Skeletal muscle tissue (tissue), 4 donors: ENCODE data around the gene DCXR. TPM values are rescaled to one million over a fixed set of nuclear protein-coding genes. Genes with fewer than 3 reads are reported as not detected.
A peak's percentile ranks its signal among the peaks of the same experiment; 100 is the strongest.

Experiments used
- H3K27ac ChIP-seq: one replicate; pipeline ENCODE4 v1.7.0; 2013; ENCODE audit warnings: mild to moderate bottlenecking, low read depth, low read length, inconsistent platforms
- H3K27me3 ChIP-seq, 3 donors: one replicate each; pipeline ENCODE4 v1.7.0; 2013; ENCODE audit warnings: low read length in 3 of 3; ENCODE audit not compliant: control insufficient read depth in 3 of 3, insufficient read depth in 3 of 3
- H3K36me3 ChIP-seq, 3 donors: one replicate each; pipeline ENCODE4 v1.7.0; 2013; ENCODE audit warnings: low read length in 3 of 3; ENCODE audit not compliant: control insufficient read depth in 3 of 3, insufficient read depth in 3 of 3
- H3K4me1 ChIP-seq, 3 donors: one replicate each; pipeline ENCODE4 v1.7.0; 2013; ENCODE audit warnings: low read length in 3 of 3, mild to moderate bottlenecking in 3 of 3; ENCODE audit not compliant: control insufficient read depth in 3 of 3, insufficient read depth in 3 of 3
- H3K4me3 ChIP-seq, 3 donors: one replicate each; pipeline ENCODE4 v1.7.0; 2013; ENCODE audit warnings: low read length in 3 of 3
- H3K9ac ChIP-seq, 3 donors: one replicate each; pipeline ENCODE4 v1.7.0; 2013; ENCODE audit warnings: low read length in 3 of 3, mild to moderate bottlenecking in 3 of 3, moderate library complexity in 2 of 3, low read depth in 1 of 3
- H3K9me3 ChIP-seq, 3 donors: one replicate each; pipeline ENCODE4 v1.7.0; 2013; ENCODE audit warnings: low read length in 3 of 3; ENCODE audit not compliant: control insufficient read depth in 3 of 3
- total RNA-seq: library from RNA; depleted of rRNA; stranded (reverse); fragments of >200 nt; gene quantifications from one replicate; pipeline ENCODE4 v1.2.3, GENCODE V29; 2014
- donor health status: Osteomylitis.

DCXR gene
- 20.4 TPM for total RNA-seq

DNA sequence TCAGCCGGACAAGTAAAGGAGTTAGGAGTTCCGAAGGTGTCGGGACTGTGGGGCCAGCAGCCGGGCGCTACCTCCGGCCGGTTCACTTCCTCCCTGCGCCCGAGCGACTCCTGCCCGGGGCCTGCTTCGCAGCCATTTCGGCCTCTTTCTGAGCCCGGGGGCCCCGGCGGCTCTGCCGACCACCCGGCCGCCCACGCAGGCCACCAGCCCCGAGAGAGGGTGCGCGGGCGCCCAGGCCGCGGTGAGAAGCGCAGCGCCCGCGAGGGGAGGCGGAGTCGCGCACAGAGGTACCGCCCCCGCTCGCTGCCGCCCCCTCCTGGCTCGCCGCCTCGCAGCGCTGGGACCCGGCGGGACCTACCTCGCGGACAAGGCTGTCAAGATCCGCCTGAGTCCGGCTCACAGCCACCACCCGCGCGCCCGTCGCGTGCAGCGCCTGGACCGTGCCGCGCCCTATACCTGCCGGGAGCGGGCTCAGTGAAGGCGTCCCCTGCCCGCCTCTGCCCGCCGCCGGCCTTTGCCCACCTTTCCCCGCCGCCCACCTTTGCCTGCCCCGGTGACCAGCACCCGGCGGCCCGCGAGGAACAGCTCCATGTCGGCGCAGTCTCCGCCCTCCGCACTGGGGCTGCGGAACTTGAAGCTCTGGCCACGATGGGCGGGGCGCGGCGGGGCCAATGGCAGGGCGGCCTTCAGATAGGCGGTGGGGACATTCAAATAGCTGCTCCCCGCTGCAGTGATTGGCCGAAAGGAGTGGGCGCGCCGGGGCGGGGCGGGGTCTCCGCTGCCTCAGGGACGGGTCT is at the start of gene DCXR:
Gene DCXR, minus strand, starts transcription at position 606 of the 797 bp plus-strand sequence. Its CDS starts 15 bp downstream, at position 591.
- H3K9ac ChIP-seq: peak within 1 kb of the TSS; percentile 73 to 93 (median 92)
- no peaks in the 10 kb centered on the region for H3K9me3 ChIP-seq
- peaks cover 0 to 8% (median 7%) of the 10 kb centered on the region in 3 donors for H3K36me3 ChIP-seq

DNA sequence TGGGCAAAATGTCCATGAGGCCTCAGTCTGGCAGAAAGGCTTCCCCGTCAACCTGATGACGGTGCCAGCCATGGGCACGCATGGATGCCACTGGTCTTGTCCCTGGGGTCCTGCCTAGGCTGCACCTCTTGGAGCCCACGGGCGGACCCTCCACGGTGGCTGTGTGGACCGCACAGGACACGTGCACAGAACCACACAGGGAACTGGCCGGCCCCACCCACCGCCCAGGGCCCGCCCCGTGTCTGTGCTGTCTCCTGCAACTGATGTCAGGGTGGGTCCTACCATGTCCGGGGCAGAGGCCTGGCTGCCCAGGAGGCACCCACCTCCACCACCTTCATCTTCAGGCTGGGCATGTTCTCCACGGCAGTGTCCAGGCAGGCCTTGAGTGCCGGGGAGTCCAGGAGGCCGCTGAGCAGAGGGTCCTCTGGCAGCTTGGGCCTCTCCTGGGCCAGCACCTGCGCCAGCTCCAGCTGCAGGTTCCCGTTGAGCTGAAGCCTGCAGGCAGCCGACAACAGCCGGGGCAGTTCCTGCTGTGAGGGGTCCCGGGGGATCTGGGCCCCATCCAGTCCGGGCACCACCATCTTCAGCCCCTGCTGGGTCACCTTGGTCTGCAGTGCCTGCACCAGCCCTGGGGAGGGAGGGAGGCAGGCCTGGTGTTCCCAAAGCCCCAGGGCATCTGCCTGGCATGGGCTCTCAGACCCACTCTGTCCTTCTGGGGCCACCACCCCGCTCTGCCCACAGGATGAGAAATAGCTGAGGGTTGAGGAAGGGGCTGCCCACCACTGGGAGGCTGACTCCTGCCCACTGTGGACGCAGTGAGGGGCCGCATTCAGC is 48.7 kb upstream of the DCXR start:
- Histone ChIP-seq H3K36me3 (peaks cover 63 to 67% (median 65%) of the 10 kb centered on the region in 3 donors), H3K9ac (no peak overlapping the region), H3K27me3 (no peaks in the 10 kb centered on the region), H3K4me3 (no peak overlapping the region), H3K27ac (no peak overlapping the region), H3K9me3 (no peaks in the 10 kb centered on the region), H3K4me1 (no peaks in the 10 kb centered on the region)

More for the DNA sequence above, at the start of gene DCXR:
- H3K27me3 ChIP-seq: peaks cover 3 to 14% (median 5%) of the 10 kb centered on the region in 3 donors
- peaks cover 14 to 26% (median 24%) of the 10 kb centered on the region in 3 donors for H3K4me1 ChIP-seq
- peak within 1 kb of the TSS; percentile 96 for H3K27ac ChIP-seq
- peak within 1 kb of the TSS; percentile 78 to 91 (median 88) for H3K4me3 ChIP-seq

DNA sequence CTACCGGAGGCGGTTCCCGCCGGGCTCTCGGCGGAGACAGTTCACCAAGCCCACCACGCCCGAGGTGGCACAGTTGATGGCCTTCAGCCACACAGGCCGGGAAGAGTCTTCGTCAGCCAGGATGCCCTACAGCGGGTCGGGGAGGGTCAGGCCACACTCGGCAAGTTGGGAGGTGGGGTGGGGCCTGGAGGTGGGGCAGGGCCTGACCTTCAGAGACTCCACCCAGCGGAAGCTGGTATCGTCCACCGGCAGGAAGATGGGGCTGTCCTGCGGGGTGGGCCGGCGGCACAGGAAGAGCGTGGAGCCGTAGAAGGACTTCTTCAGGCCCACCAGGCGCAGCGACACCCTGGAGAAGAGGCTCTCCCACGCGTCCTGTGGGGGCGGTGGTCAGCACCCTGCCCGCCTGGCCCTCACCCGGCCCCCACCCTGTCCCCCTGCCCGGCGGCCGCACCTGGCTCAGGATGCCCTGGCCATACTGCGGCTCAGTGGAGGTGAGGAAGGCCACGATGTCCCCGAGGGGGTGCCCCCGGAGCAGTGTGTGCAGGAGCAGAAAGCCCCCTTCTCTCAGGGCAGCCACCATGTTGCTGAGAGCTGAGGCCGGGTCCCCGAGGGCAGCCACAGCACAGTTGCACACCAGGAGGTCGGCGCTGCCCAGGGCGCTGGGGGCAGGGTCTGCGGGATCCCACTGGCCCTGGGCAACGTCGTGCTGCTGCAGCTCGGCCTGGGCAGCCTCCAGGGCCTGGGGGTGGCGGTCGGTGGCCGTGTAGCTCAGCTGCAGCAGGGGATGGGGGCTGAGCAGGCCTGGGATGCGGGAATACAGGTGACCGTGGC is 47.7 kb upstream of the DCXR start:
- no peaks in the 10 kb centered on the region for H3K27me3 ChIP-seq
- no peak overlapping the region for H3K27ac ChIP-seq
- H3K9me3 ChIP-seq: no peaks in the 10 kb centered on the region
- no peak overlapping the region for H3K9ac ChIP-seq
- peaks cover 66 to 74% (median 68%) of the 10 kb centered on the region in 3 donors for H3K36me3 ChIP-seq
- H3K4me1 ChIP-seq: no peaks in the 10 kb centered on the region
- no peak overlapping the region for H3K4me3 ChIP-seq

DNA sequence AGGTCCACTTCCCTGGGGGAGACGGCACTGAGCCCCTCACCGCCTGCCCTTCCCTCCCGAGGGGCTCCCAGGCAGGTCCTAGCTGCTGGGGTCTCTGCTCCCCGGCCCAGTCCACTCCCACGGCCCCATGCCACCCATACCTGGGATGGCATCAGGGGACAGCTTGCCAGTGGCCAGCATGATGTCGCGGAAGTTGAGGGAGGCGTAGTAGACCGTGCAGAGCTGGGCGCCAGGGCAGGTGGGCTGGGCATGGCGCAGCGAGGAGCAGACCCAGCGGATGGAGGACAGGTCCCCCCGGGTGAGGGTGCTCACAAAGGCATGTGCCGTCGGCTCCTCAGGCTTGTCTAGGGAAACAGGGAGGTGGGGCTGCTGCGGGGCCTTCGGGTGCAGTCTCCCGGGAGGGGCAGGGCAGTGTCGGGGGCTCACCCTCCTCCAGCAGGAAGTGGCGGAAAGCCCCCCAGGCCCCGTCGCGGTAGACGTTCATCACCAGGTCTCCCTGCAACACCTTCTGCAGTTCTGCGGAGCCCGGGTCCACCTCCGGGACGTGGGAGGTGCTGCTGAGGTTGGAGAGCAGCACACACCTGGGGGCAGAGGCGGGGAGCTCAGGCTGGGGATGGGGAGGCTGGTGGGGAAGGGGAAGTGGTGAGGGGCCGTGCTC is 47.0 kb upstream of the DCXR start:
- H3K9me3 ChIP-seq: no peaks in the 10 kb centered on the region
- peaks cover 66 to 75% (median 72%) of the 10 kb centered on the region in 3 donors for H3K36me3 ChIP-seq
- no peaks in the 10 kb centered on the region for H3K27me3 ChIP-seq
- no peaks in the 10 kb centered on the region for H3K4me1 ChIP-seq
- no peak overlapping the region for H3K27ac ChIP-seq
- no peak overlapping the region for H3K4me3 ChIP-seq
- no peak overlapping the region for H3K9ac ChIP-seq

DNA sequence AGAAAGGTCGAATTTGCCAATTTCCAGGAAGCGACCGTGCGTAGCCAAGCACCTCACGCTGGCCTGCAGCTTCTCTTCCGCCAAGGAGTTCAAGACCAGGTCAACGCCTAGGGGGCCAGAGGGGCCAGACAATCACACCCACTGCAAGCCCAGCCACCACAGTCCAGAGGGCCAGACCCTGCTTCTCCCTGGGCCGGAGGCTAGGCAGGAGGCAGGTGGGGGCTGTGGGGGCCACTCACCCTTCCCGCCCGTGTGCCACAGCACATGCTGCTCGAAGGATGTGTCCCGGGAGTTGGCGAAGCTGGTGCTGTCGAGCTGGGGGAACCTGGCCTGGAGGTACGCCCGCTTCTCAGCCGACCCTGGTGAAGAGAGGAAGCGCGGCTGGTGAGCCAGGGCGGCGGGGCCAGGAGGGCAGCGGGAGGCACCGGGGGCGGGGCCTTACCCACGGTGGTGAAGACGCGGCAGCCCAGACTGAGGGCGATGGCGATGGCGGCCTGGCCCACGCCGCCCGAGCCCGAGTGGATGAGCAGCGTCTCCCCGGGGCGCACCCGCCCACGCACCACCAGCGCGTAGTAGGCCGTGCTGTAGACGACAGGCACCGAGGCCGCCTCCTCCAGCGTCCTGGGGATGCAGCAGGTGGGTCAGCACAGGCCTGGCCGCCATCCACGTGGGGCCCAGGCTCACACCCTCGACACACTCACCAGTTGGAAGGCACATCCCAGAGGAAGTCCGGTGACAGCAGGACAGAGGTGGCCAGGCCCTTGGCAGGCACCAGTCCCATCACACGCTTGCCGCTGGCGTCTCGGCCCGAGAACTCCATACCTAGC is 46.2 kb upstream of the DCXR start:
- Histone ChIP-seq H3K27me3 (no peaks in the 10 kb centered on the region), H3K9me3 (no peaks in the 10 kb centered on the region), H3K36me3 (peaks cover 63 to 77% (median 69%) of the 10 kb centered on the region in 3 donors)

DNA sequence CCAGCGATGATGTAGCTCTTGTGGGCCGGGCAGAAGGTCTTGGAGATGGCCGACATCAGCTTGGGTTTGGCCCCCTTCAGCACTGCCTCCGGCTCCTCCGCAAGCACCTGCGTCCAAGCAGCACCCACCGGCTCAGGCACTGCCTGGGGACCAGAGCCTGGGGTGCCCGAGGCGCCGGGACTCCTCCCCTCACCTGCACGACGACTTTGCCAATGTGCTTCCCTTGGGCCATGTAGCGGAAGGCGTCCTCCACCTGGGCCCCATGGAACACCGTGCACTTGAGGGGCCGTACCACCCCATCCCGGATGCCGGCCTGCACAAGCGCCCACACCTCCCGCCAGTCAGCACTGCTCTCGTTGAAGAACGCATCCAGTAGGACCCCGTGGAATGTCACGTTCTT is 45.5 kb upstream of the DCXR start:
- Histone ChIP-seq H3K4me1 (no peaks in the 10 kb centered on the region), H3K9me3 (no peaks in the 10 kb centered on the region), H3K27me3 (no peaks in the 10 kb centered on the region), H3K36me3 (peaks cover 61 to 70% (median 64%) of the 10 kb centered on the region in 3 donors), H3K4me3 (no peak overlapping the region), H3K9ac (no peak overlapping the region), H3K27ac (no peak overlapping the region)

More for the DNA sequence above, 46.2 kb upstream of the DCXR start:
- no peaks in the 10 kb centered on the region for H3K4me1 ChIP-seq
- H3K4me3 ChIP-seq: no peak overlapping the region
- no peak overlapping the region for H3K9ac ChIP-seq
- no peak overlapping the region for H3K27ac ChIP-seq

DNA sequence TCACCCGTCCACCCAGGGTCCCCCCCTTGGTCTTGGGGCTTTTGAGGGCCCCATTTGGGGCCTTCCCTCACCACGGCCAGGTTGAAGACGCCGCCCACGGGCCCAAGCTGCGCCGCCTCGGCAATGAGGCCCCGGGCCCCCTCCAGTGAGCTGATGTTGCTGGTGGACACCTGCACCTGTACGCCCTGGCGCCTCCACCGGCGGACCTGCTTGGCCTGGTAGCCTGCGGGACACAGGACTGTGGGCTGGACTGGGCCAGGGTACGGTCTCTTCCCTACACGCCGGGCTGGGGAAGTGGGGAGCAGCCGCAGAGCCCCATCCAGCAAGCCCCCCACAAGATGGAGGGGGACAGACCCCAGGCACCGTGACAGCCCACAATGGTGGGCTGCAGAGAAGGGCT is 45.0 kb upstream of the DCXR start:
- no peaks in the 10 kb centered on the region for H3K27me3 ChIP-seq
- no peaks in the 10 kb centered on the region for H3K4me1 ChIP-seq
- no peaks in the 10 kb centered on the region for H3K9me3 ChIP-seq
- no peak overlapping the region for H3K9ac ChIP-seq
- H3K27ac ChIP-seq: no peak overlapping the region
- H3K4me3 ChIP-seq: no peak overlapping the region
- H3K36me3 ChIP-seq: peaks cover 57 to 66% (median 59%) of the 10 kb centered on the region in 3 donors

DNA sequence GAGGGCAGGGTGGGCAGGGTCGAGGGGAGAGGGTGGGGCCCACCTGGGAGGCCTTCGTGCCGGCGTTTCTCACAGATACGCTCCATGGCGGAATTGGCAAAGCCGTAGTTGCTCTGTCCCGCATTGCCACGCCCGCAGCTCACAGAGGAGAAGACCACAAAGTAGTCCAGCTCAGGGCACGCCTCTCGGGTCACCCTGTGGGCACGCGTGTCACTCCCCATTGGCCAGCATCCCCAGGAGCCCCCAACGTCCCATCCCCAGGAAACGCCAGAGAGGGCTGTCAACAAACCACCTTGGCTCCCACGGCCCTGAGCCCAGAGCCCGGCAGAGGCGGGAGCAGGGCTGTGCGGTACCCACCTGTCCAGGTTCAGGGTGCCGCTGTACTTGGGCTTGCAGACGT is 44.5 kb upstream of the DCXR start:
- no peaks in the 10 kb centered on the region for H3K27me3 ChIP-seq
- no peak overlapping the region for H3K9ac ChIP-seq
- H3K36me3 ChIP-seq: peaks cover 54 to 62% (median 55%) of the 10 kb centered on the region in 3 donors
- no peaks in the 10 kb centered on the region for H3K9me3 ChIP-seq
- H3K4me1 ChIP-seq: no peaks in the 10 kb centered on the region
- no peak overlapping the region for H3K27ac ChIP-seq
- H3K4me3 ChIP-seq: no peak overlapping the region
